Endothelial cell of umbilical vein (primary cell): ENCODE measurements around the gene TRPM3. TPM values are rescaled to one million over a fixed set of nuclear protein-coding genes. Genes with fewer than 3 reads are reported as not detected.

Experiments used
- BruUV-seq: library from RNA; stranded (reverse); fragments of 400-500 nt; replicated peaks from 2 replicates; lab custom pipeline; 2021; lab: Mats Ljungman, UMichigan
- CTCF ChIA-PET: fragments of 300-600, 350-600 bp; sonication (Branson Sonifier 250); formaldehyde crosslinking; loops from one replicate; lab custom pipeline; 2021; ENCODE audit warnings: antibody characterized with exemption, inconsistent platforms; lab: Charles Lee
- POLR2A ChIA-PET: fragments of 300-600, 350-600 bp; sonication (Branson Sonifier 250); formaldehyde crosslinking; loops from one replicate; lab custom pipeline; 2021; ENCODE audit warnings: antibody characterized with exemption, inconsistent platforms; lab: Charles Lee
- DNase-seq: peaks from one replicate; pipeline ENCODE4 v3.0.0-alpha.2; 2011; ENCODE audit warnings: low read depth, low spot score
- FAIRE-seq: peaks from 2 replicates; lab custom pipeline; 2011; peaks lifted over from hg19 to GRCh38; lab: Jason Lieb, UNC
- H2AFZ ChIP-seq: 2 replicates; pipeline ENCODE4 v1.6.0; 2012; ENCODE audit warnings: low read depth, low read length, control low read depth, inconsistent platforms
- H3K27ac ChIP-seq: 2 replicates; pipeline ENCODE4 v1.5.1; 2011; ENCODE audit warnings: low read depth, mild to moderate bottlenecking, control low read depth, low read length, moderate library complexity; ENCODE audit not compliant: insufficient read depth
- H3K27me3 ChIP-seq, 2 experiments: 2 replicates each; pipeline versions ENCODE4 v1.6.0 to v1.6.1; 2011; ENCODE audit warnings: low read length in 2 of 2, mixed read lengths in 1 of 2; ENCODE audit not compliant: control insufficient read depth in 2 of 2, insufficient read depth in 2 of 2
- H3K36me3 ChIP-seq, 2 experiments: 2 replicates in 1 of 2; 3 replicates in 1 of 2; pipeline ENCODE4 v1.5.1; 2011; ENCODE audit warnings: low read length in 2 of 2, mild to moderate bottlenecking in 1 of 2, moderate library complexity in 1 of 2; ENCODE audit not compliant: control insufficient read depth in 2 of 2, insufficient read depth in 2 of 2; ENCODE audit errors: extremely low read depth in 1 of 2
- H3K4me1 ChIP-seq: 3 replicates; pipeline ENCODE4 v1.5.1; 2011; ENCODE audit warnings: mild to moderate bottlenecking, low read length; ENCODE audit not compliant: control insufficient read depth, insufficient read depth; ENCODE audit errors: extremely low read depth
- H3K4me2 ChIP-seq: 2 replicates; pipeline ENCODE4 v1.6.1; 2011; ENCODE audit warnings: low read length, control low read depth, mixed read lengths; ENCODE audit not compliant: insufficient read depth
- H3K4me3 ChIP-seq, 3 experiments: fragments of 200-600 bp in 1 of 3; sonication (generic), shearing (Covaris generic) in 1 of 3; replicated peaks in 1 of 3; 2 replicates each; pipeline ENCODE4 v1.5.1; 2011 to 2016; ENCODE audit warnings: control low read depth in 3 of 3, low read length in 3 of 3, mild to moderate bottlenecking in 2 of 3, inconsistent platforms in 1 of 3, low read depth in 1 of 3, moderate library complexity in 1 of 3; ENCODE audit not compliant: insufficient read depth in 1 of 3
- H3K79me2 ChIP-seq: 2 replicates; pipeline ENCODE4 v1.6.0; 2012; ENCODE audit warnings: low read length, inconsistent platforms; ENCODE audit not compliant: control insufficient read depth, insufficient read depth
- H3K9ac ChIP-seq: replicated peaks from 2 replicates; pipeline ENCODE3; 2011; ENCODE audit warnings: low read length, control low read depth; ENCODE audit not compliant: insufficient read depth; ENCODE audit errors: extremely low read depth
- H3K9me1 ChIP-seq: replicated peaks from 3 replicates; pipeline ENCODE4 v1.6.0; 2011; ENCODE audit warnings: mild to moderate bottlenecking, low read length; ENCODE audit not compliant: control insufficient read depth, insufficient read depth; ENCODE audit errors: extremely low read depth
- H3K9me3 ChIP-seq: replicated peaks from 2 replicates; pipeline ENCODE4 v1.5.1; 2012; ENCODE audit warnings: low read length, inconsistent platforms; ENCODE audit not compliant: control insufficient read depth, insufficient read depth
- H4K20me1 ChIP-seq: replicated peaks from 2 replicates; pipeline ENCODE3; 2011; ENCODE audit warnings: mild to moderate bottlenecking, low read length; ENCODE audit not compliant: control insufficient read depth, insufficient read depth; ENCODE audit errors: extremely low read depth
- CTCF ChIP-seq, 2 donors: IDR thresholded peaks; 1 replicate in 1 of 2; 2 replicates in 1 of 2; pipeline ENCODE4 v1.5.1; 2011; ENCODE audit warnings: low read length in 2 of 2, mild to moderate bottlenecking in 2 of 2, moderate library complexity in 2 of 2, control low read depth in 1 of 2, inconsistent platforms in 1 of 2, low read depth in 1 of 2; ENCODE audit not compliant: insufficient read depth in 1 of 2; ENCODE audit errors: extremely low read depth in 1 of 2
- EZH2 ChIP-seq: IDR thresholded peaks from 2 replicates; pipeline ENCODE4 v1.6.1; 2012; ENCODE audit warnings: borderline replicate concordance, low read depth, mild to moderate bottlenecking, moderate library complexity, low read length, inconsistent platforms; ENCODE audit not compliant: severe bottlenecking
- FOS ChIP-seq: IDR thresholded peaks from 2 replicates; pipeline ENCODE4 v1.6.1; 2011; ENCODE audit warnings: mild to moderate bottlenecking, low read length, moderate library complexity, borderline replicate concordance; ENCODE audit not compliant: insufficient read depth
- GATA2 ChIP-seq: IDR thresholded peaks from 2 replicates; pipeline ENCODE4 v1.7.0; 2011; ENCODE audit warnings: low read depth, mild to moderate bottlenecking, moderate library complexity, mixed read lengths, low read length; ENCODE audit not compliant: insufficient read length, insufficient read depth
- JUN ChIP-seq: IDR thresholded peaks from 2 replicates; pipeline ENCODE4 v1.6.1; 2011; ENCODE audit warnings: borderline replicate concordance, low read depth; ENCODE audit not compliant: insufficient read length, insufficient read depth
- MYC ChIP-seq: IDR thresholded peaks from one replicate; pipeline ENCODE4 v1.6.1; 2011; ENCODE audit warnings: mild to moderate bottlenecking, low read depth, low read length
- POLR2A ChIP-seq: IDR thresholded peaks from 2 replicates; pipeline ENCODE4 v1.6.1; 2012; ENCODE audit warnings: low read depth, mild to moderate bottlenecking, control low read depth, low read length
- POLR2AphosphoS5 ChIP-seq: IDR thresholded peaks from 2 replicates; pipeline ENCODE4 v1.6.1; 2012; ENCODE audit warnings: low read depth, mild to moderate bottlenecking, control low read depth, low read length, moderate library complexity; ENCODE audit not compliant: insufficient read depth
- dilution Hi-C: fragments of 300-500 bp; cut with MboI; formaldehyde crosslinking; loops from one replicate; pipeline ENCODE4 v1.15.0; 2019; ENCODE audit warnings: low sequenced_read_pairs; ENCODE audit not compliant: extremely low pct_ligation_motif_present
- intact Hi-C: fragments of 100-400 bp; cut with micrococcal nuclease; formaldehyde crosslinking; loops from one replicate; pipeline ENCODE4 v1.10.0; 2022
- polyA plus RNA-seq, 4 experiments: library from polyadenylated mRNA; depleted of rRNA in 3 of 4; stranded (reverse) in 3 of 4; unstranded in 1 of 4; fragments of >200 nt; gene quantifications; 2 replicates each; pipeline versions ENCODE4 v1.2.1 to v1.2.3, GENCODE V29; 2011 to 2012; ENCODE audit warnings: missing spikeins in 1 of 4
- total RNA-seq: library from RNA; stranded (reverse); gene quantifications from 2 replicates; pipeline ENCODE4 v1.2.3, GENCODE V29; 2021
- TF ChIP-seq, protein P1 (sequence below): IDR thresholded peaks from 2 replicates; pipeline ENCODE4 v1.6.1; 2011; ENCODE audit not compliant: insufficient read depth, insufficient read length

TRPM3 gene
- total and polyA plus RNA-seq, 2 donors (not counting 3 experiments of a cell fraction or from before 2014, with no cell fraction given): 0.17 to 0.33 TPM

GRCh38 chr9:71042448-71042990 is 78.9 kb downstream of the TRPM3 start:
- intact Hi-C loops (no loop called here), dilution Hi-C loops (no loop called here)
- Histone ChIP-seq H3K4me3 (no peak overlapping the region), H3K79me2 (no peaks in the 10 kb centered on the region), H3K27me3 (peaks cover 4 to 7% of the 10 kb centered on the region in 2 experiments), H3K9me1 (no peaks in the 10 kb centered on the region), H2AFZ (no peak overlapping the region), H3K36me3 (no peaks in the 10 kb centered on the region), H3K4me1 (no peaks in the 10 kb centered on the region), H3K9me3 (no peaks in the 10 kb centered on the region), H3K9ac (no peak overlapping the region), H4K20me1 (no peaks in the 10 kb centered on the region), H3K27ac (no peak overlapping the region), H3K4me2 (no peak overlapping the region)
- ChIA-PET CTCF (interaction anchor here (0.9 kb wide), 1 partner anchor 11 kb away, joined by 3 read pairs; no protein-coding TSS in a partner anchor), POLR2A (no interaction called here)
- DNase-seq (no peak), FAIRE-seq (no peak)
- TF ChIP-seq POLR2AphosphoS5: no peak
- TF ChIP-seq MYC: no peak
- TF ChIP-seq JUN: no peak
- no peak for TF ChIP-seq FOS
- TF ChIP-seq, protein P1, sequence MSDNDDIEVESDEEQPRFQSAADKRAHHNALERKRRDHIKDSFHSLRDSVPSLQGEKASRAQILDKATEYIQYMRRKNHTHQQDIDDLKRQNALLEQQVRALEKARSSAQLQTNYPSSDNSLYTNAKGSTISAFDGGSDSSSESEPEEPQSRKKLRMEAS: no peak
- no peak for TF ChIP-seq EZH2
- TF ChIP-seq GATA2: no peak
- no peak for TF ChIP-seq POLR2A
- TF ChIP-seq CTCF (IDR thresholded peaks at IDR 0.05; ENCODE audit: extremely low read depth in 1 of 2, insufficient read depth in 1 of 2, low read depth in 1 of 2, low read length in 2 of 2): no peak
- no TSS peak for BruUV-seq
